HCT116 (cell line): ENCODE measurements around the gene CHI3L2. TPM values are rescaled to one million over a fixed set of nuclear protein-coding genes. Genes with fewer than 3 reads are reported as not detected.

ENCODE experiments used
- ATAC-seq: fragments of 200-7000 bp; cut with Tn5 transposase; 2 replicates; pipeline ENCODE4 v1.9.1; 2020; ENCODE audit warnings: mild to moderate bottlenecking, moderate library complexity
- BruUV-seq: library from RNA; stranded (reverse); fragments of 400-500 nt; replicated peaks from 2 replicates; lab custom pipeline; 2021; lab: Mats Ljungman, UMichigan
- CTCF ChIA-PET: fragments of 300-600 bp; sonication (Branson Sonifier 250); formaldehyde crosslinking; loops from one replicate; lab custom pipeline; 2021; ENCODE audit warnings: antibody characterized with exemption; lab: Charles Lee
- POLR2A ChIA-PET: fragments of 300-600, 350-600 bp; sonication (Branson Sonifier 250); formaldehyde crosslinking; loops from one replicate; lab custom pipeline; 2021; ENCODE audit warnings: antibody characterized with exemption; lab: Charles Lee
- RAD21 ChIA-PET, 2 experiments: fragments of 300-600 bp; sonication (Branson Sonifier 250); formaldehyde crosslinking; loops; one replicate each; lab custom pipeline; 2023; ENCODE audit warnings: low total read pairs in 2 of 2; ENCODE audit not compliant: uncharacterized antibody in 2 of 2, unreplicated experiment in 2 of 2, low non-redundant PET in 1 of 2; lab: Charles Lee
- DNase-seq: peaks from one replicate; pipeline ENCODE4 v3.0.0-alpha.2; 2010; ENCODE audit warnings: low read depth, low spot score
- H2AFZ ChIP-seq: fragments of 200-600 bp; shearing (Covaris generic), sonication (generic); 2 replicates; pipeline ENCODE4 v1.6.1; 2017; ENCODE audit warnings: low read depth, mixed run types, mixed read lengths, antibody characterized with exemption, low read length; ENCODE audit not compliant: poor library complexity, severe bottlenecking
- H3K27ac ChIP-seq: 2 replicates; pipeline ENCODE4 v1.5.1; 2012; ENCODE audit warnings: low read depth, low read length
- H3K27me3 ChIP-seq: fragments of 200-600 bp; sonication (generic); 2 replicates; pipeline ENCODE4 v1.6.1; 2016; ENCODE audit warnings: mixed run types, low read length, mixed read lengths; ENCODE audit not compliant: insufficient read depth
- H3K36me3 ChIP-seq, 2 experiments: fragments of 200-500 bp in 1 of 2; fragments of 200-600 bp in 1 of 2; sonication (Bioruptor generic) in 1 of 2; sonication (generic) in 1 of 2; 2 replicates each; pipeline versions ENCODE4 v1.5.1 to v1.6.1; 2014 to 2016; ENCODE audit warnings: low read length in 2 of 2, inconsistent platforms in 1 of 2, mixed read lengths in 1 of 2, mixed run types in 1 of 2; ENCODE audit not compliant: insufficient read depth in 2 of 2, control insufficient read depth in 1 of 2
- H3K4me1 ChIP-seq, 2 experiments: fragments of 200-600 bp in 1 of 2; sonication (generic) in 1 of 2; 2 replicates each; pipeline versions ENCODE4 v1.5.1 to v1.6.1; 2012 to 2017; ENCODE audit warnings: low read length in 2 of 2, inconsistent platforms in 1 of 2, mild to moderate bottlenecking in 1 of 2, mixed read lengths in 1 of 2, mixed run types in 1 of 2, moderate library complexity in 1 of 2; ENCODE audit not compliant: insufficient read depth in 2 of 2, control insufficient read depth in 1 of 2
- H3K4me2 ChIP-seq: fragments of 200-600 bp; sonication (generic); 2 replicates; pipeline ENCODE4 v1.6.1; 2017; ENCODE audit warnings: mixed run types, low read length, mixed read lengths
- H3K4me3 ChIP-seq, 2 experiments: fragments of 200-600 bp in 1 of 2; sonication (generic) in 1 of 2; replicated peaks in 1 of 2; 2 replicates each; pipeline ENCODE4 v1.5.1; 2011 to 2016; ENCODE audit warnings: low read length in 2 of 2, control low read depth in 1 of 2, low read depth in 1 of 2, mild to moderate bottlenecking in 1 of 2, mixed read lengths in 1 of 2, mixed run types in 1 of 2
- H3K79me2 ChIP-seq: fragments of 200-600 bp; sonication (generic); 2 replicates; pipeline ENCODE4 v1.6.1; 2017; ENCODE audit warnings: mild to moderate bottlenecking, mixed run types, low read length, moderate library complexity, mixed read lengths; ENCODE audit not compliant: insufficient read depth
- H3K9ac ChIP-seq: fragments of 200-600 bp; sonication (generic); 2 replicates; pipeline ENCODE4 v1.6.1; 2016; ENCODE audit warnings: low read length, mixed read lengths
- H3K9me2 ChIP-seq: fragments of 200-600 bp; sonication (generic), shearing (Covaris generic); 2 replicates; pipeline ENCODE4 v1.6.1; 2017; ENCODE audit warnings: mixed run types, mild to moderate bottlenecking, moderate library complexity; ENCODE audit not compliant: insufficient read depth
- H3K9me3 ChIP-seq, 2 experiments: fragments of 200-500 bp in 1 of 2; fragments of 200-600 bp in 1 of 2; sonication (Bioruptor generic) in 1 of 2; sonication (generic) in 1 of 2; 2 replicates each; pipeline ENCODE4 v1.6.1; 2014 to 2017; ENCODE audit warnings: low read length in 2 of 2, mixed read lengths in 2 of 2, inconsistent platforms in 1 of 2, low read depth in 1 of 2, mild to moderate bottlenecking in 1 of 2, mixed run types in 1 of 2, moderate library complexity in 1 of 2; ENCODE audit not compliant: control insufficient read depth in 1 of 2, insufficient read depth in 1 of 2
- H4K20me1 ChIP-seq: fragments of 200-600 bp; sonication (generic), shearing (Covaris generic); 2 replicates; pipeline ENCODE4 v1.6.1; 2017; ENCODE audit warnings: mixed run types, mild to moderate bottlenecking, moderate library complexity; ENCODE audit not compliant: insufficient read depth
- CEBPB ChIP-seq: IDR thresholded peaks from 2 replicates; pipeline ENCODE4 v1.6.1; 2012; ENCODE audit warnings: low read depth
- CTCF ChIP-seq, 3 experiments: fragments of 200-600 bp in 1 of 3; sonication (generic) in 1 of 3; IDR thresholded peaks in 2 of 3; conservative IDR thresholded peaks in 1 of 3; 2 replicates each; pipeline ENCODE4 v1.5.1; 2012 to 2017; ENCODE audit warnings: low read depth in 2 of 3, low read length in 2 of 3, antibody characterized with exemption in 1 of 3, borderline replicate concordance in 1 of 3, control low read depth in 1 of 3, mild to moderate bottlenecking in 1 of 3, mixed read lengths in 1 of 3, mixed run types in 1 of 3, moderate library complexity in 1 of 3; ENCODE audit not compliant: insufficient read depth in 1 of 3
- EZH2phosphoT487 ChIP-seq: fragments of 200-600 bp; IDR thresholded peaks from 2 replicates; pipeline ENCODE4 v1.6.1; 2018; ENCODE audit warnings: antibody characterized with exemption, borderline replicate concordance
- FOSL1 ChIP-seq: IDR thresholded peaks from 2 replicates; pipeline ENCODE4 v1.6.1; 2012; ENCODE audit warnings: low read depth
- JUND ChIP-seq: IDR thresholded peaks from 2 replicates; pipeline ENCODE4 v1.6.1; 2012
- MAX ChIP-seq: IDR thresholded peaks from 2 replicates; pipeline ENCODE4 v1.6.1; 2012
- SIN3A ChIP-seq: IDR thresholded peaks from 2 replicates; pipeline ENCODE4 v1.6.1; 2012; ENCODE audit warnings: low read depth
- TCF7L2 ChIP-seq: IDR thresholded peaks from 2 replicates; pipeline ENCODE4 v1.7.0; 2011; ENCODE audit warnings: borderline replicate concordance, inconsistent platforms; ENCODE audit not compliant: insufficient read depth, insufficient read length; ENCODE audit errors: extremely low read depth
- YY1 ChIP-seq: IDR thresholded peaks from 2 replicates; pipeline ENCODE4 v1.6.1; 2011; ENCODE audit warnings: low read length, low read depth, moderate library complexity, mild to moderate bottlenecking; ENCODE audit not compliant: insufficient replicate concordance; ENCODE audit errors: extremely low read depth
- ZBTB33 ChIP-seq: IDR thresholded peaks from 2 replicates; pipeline ENCODE4 v1.6.1; 2011; ENCODE audit warnings: mild to moderate bottlenecking, low read length, moderate library complexity; ENCODE audit not compliant: insufficient replicate concordance; ENCODE audit errors: extremely low read depth
- intact Hi-C: fragments of 100-400 bp; cut with micrococcal nuclease; formaldehyde crosslinking; loops from 2 replicates; pipeline ENCODE4 v1.10.0; 2022
- total RNA-seq: library from RNA; stranded (reverse); gene quantifications from one replicate; pipeline ENCODE4 v1.2.1, GENCODE V29; 2021; ENCODE audit not compliant: unreplicated experiment

The CHI3L2 gene
- total RNA-seq, 1 experiment from 2014 or later, result not detected

GRCh38 chr1:111272081-111272480 is 44.6 kb downstream of the CHI3L2 start:
- POLR2A ChIA-PET, result no interaction called here
- DNase-seq (no peak), ATAC-seq (no peak)
- peaks cover 7% of the 10 kb centered on the region; the same call in 1 of the 2 replicates for H3K27me3 ChIP-seq
- H2AFZ ChIP-seq, result no peak overlapping the region
- no peak overlapping the region for H3K27ac ChIP-seq
- H3K4me3 ChIP-seq, result no peak overlapping the region
- H3K9me3 ChIP-seq, result no peaks in the 10 kb centered on the region
- no peaks in the 10 kb centered on the region for H3K4me1 ChIP-seq
- H3K9ac ChIP-seq, result no peak overlapping the region
- H3K4me2 ChIP-seq, result no peak overlapping the region
- intact Hi-C loops, result no loop called here
- no peak for TF ChIP-seq YY1
- no peak for TF ChIP-seq SIN3A
- no peak for TF ChIP-seq CTCF (IDR thresholded peaks at IDR 0.05 in 2 of 3, conservative IDR thresholded peaks at IDR 0.05 in 1 of 3; ENCODE audit: borderline replicate concordance in 1 of 3, insufficient read depth in 1 of 3, low read depth in 2 of 3, low read length in 2 of 3)
- no peak for TF ChIP-seq JUND
- no peak for TF ChIP-seq MAX
- TF ChIP-seq ZBTB33, result no peak
- TF ChIP-seq EZH2phosphoT487, result no peak
- no peak for TF ChIP-seq TCF7L2
- TF ChIP-seq FOSL1, result no peak
- TF ChIP-seq CEBPB, result no peak
- H3K36me3 ChIP-seq, result no peaks in the 10 kb centered on the region
- H4K20me1 ChIP-seq, result no peaks in the 10 kb centered on the region
- CTCF ChIA-PET, result no interaction called here
- no peaks in the 10 kb centered on the region for H3K9me2 ChIP-seq
- no TSS peak for BruUV-seq
- RAD21 ChIA-PET, result no interaction called here
- H3K79me2 ChIP-seq, result no peaks in the 10 kb centered on the region
